ENCODE data around the gene SLC39A9.

The SLC39A9 gene

DNA sequence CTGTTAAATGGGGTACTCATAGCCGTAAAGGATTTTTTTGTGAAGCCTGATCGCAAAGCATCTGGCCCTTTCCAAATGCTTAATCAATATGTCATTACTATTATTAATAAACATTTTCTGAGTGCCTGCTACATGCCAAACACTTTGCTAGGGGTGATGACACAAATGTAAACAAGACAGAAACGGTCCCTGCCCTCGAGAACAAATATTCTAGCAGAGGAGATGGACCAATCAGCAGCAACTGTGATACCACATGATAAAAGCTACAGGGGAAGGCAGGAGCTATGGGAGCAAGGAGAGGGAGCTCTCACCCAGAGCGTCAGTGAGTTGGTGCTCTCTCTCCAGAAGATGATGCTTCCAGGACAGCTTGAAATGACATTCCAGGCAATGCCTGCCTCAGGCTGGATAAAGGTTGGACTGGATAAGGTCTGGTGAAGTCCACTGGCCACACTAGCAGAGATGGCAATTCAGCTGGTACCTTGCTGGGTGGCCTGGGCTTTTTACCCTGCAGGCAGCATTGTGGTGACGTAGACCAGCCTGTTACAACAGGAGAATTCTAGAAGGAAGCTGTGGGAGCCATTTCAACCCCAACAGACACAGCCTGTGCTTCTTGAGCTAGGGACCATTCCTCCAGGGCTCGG, 41.5 kb upstream of the SLC39A9 start:
- H3K4me3 ChIP-seq (ENCODE audit: low read depth in 1 of 2, low read length in 2 of 2) = no peak overlapping the region
- peaks cover 15 to 19% of the 10 kb centered on the region in 2 donors for H3K4me1 ChIP-seq (ENCODE audit: control insufficient read depth in 1 of 2, insufficient read depth in 2 of 2, low read length in 2 of 2)
- no peak overlapping the region for H3K9ac ChIP-seq (ENCODE audit: low read depth in 1 of 2, low read length in 2 of 2)
- no peaks in the 10 kb centered on the region for H3K27me3 ChIP-seq (ENCODE audit: control insufficient read depth in 1 of 2, insufficient read depth in 2 of 2, low read length in 2 of 2)
- no peaks in the 10 kb centered on the region for H3K9me3 ChIP-seq (ENCODE audit: control insufficient read depth in 1 of 2, low read length in 2 of 2)
- no peak overlapping the region for H3K27ac ChIP-seq (ENCODE audit: low read depth, low read length)
- no peaks in the 10 kb centered on the region for H3K36me3 ChIP-seq (ENCODE audit: control insufficient read depth in 1 of 2, insufficient read depth in 2 of 2, low read length in 2 of 2)

DNA sequence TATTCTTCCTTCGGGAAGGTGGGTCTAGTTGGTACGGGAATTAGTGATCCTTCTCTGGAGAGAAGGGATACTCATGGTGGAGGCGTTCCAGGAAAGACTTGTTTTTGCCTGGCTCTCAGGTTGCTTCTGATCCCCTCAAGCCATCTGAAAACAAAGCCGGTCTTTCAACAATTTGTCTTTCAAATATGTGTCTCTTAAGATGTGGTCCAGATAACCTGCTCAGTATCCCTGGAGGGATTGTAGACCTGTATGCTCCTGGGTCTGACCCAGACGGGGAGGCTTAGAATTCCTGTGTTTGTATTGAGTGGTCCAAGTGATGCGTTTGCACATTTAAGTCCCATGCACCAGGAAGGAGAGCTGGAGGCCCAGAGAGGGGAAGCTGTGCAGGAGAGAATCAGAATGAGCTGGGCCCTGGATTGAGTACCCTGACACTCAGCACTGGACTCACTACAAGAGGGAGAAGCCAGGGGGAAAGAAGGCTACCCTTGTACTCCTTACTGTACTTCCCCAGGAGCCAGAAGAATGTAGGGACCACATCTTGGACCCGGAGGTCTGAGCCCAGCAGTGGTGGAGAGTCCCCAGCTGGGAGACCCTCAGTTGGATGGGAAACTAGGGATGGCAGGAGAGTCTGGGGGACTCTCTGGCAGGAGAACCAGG, 40.8 kb upstream of the SLC39A9 start:
- Histone ChIP-seq H3K4me1 (ENCODE audit: control insufficient read depth in 1 of 2, insufficient read depth in 2 of 2, low read length in 2 of 2) (peaks cover 15 to 19% of the 10 kb centered on the region in 2 donors), H3K9ac (ENCODE audit: low read depth in 1 of 2, low read length in 2 of 2) (no peak overlapping the region), H3K9me3 (ENCODE audit: control insufficient read depth in 1 of 2, low read length in 2 of 2) (no peaks in the 10 kb centered on the region), H3K4me3 (ENCODE audit: low read depth in 1 of 2, low read length in 2 of 2) (no peak overlapping the region), H3K27me3 (ENCODE audit: control insufficient read depth in 1 of 2, insufficient read depth in 2 of 2, low read length in 2 of 2) (no peaks in the 10 kb centered on the region), H3K27ac (ENCODE audit: low read depth, low read length) (no peak overlapping the region), H3K36me3 (ENCODE audit: control insufficient read depth in 1 of 2, insufficient read depth in 2 of 2, low read length in 2 of 2) (no peaks in the 10 kb centered on the region)

GRCh38 chr14:69358233-69358963, 40.1 kb upstream of the SLC39A9 start:
- no peaks in the 10 kb centered on the region for H3K27me3 ChIP-seq (ENCODE audit: control insufficient read depth in 1 of 2, insufficient read depth in 2 of 2, low read length in 2 of 2)
- H3K9me3 ChIP-seq (ENCODE audit: control insufficient read depth in 1 of 2, low read length in 2 of 2) = no peaks in the 10 kb centered on the region
- H3K4me3 ChIP-seq (ENCODE audit: low read depth in 1 of 2, low read length in 2 of 2) = no peak overlapping the region
- no peak overlapping the region for H3K27ac ChIP-seq (ENCODE audit: low read depth, low read length)
- H3K36me3 ChIP-seq (ENCODE audit: control insufficient read depth in 1 of 2, insufficient read depth in 2 of 2, low read length in 2 of 2) = no peaks in the 10 kb centered on the region
- H3K9ac ChIP-seq (ENCODE audit: low read depth in 1 of 2, low read length in 2 of 2) = no peak overlapping the region
- peaks cover 15 to 19% of the 10 kb centered on the region in 2 donors for H3K4me1 ChIP-seq (ENCODE audit: control insufficient read depth in 1 of 2, insufficient read depth in 2 of 2, low read length in 2 of 2)

- H3K4me3 ChIP-seq (ENCODE audit: low read depth in 1 of 2, low read length in 2 of 2) = no peak overlapping the region
- no peaks in the 10 kb centered on the region for H3K27me3 ChIP-seq (ENCODE audit: control insufficient read depth in 1 of 2, insufficient read depth in 2 of 2, low read length in 2 of 2)
- H3K4me1 ChIP-seq (ENCODE audit: control insufficient read depth in 1 of 2, insufficient read depth in 2 of 2, low read length in 2 of 2) = peaks cover 11 to 15% of the 10 kb centered on the region in 2 donors
- H3K9ac ChIP-seq (ENCODE audit: low read depth in 1 of 2, low read length in 2 of 2) = no peak overlapping the region
- no peak overlapping the region for H3K27ac ChIP-seq (ENCODE audit: low read depth, low read length)
- H3K9me3 ChIP-seq (ENCODE audit: control insufficient read depth in 1 of 2, low read length in 2 of 2) = no peaks in the 10 kb centered on the region
- no peaks in the 10 kb centered on the region for H3K36me3 ChIP-seq (ENCODE audit: control insufficient read depth in 1 of 2, insufficient read depth in 2 of 2, low read length in 2 of 2)
Observed at GRCh38 chr14:69358966-69359365, 39.5 kb upstream of the SLC39A9 start.

DNA sequence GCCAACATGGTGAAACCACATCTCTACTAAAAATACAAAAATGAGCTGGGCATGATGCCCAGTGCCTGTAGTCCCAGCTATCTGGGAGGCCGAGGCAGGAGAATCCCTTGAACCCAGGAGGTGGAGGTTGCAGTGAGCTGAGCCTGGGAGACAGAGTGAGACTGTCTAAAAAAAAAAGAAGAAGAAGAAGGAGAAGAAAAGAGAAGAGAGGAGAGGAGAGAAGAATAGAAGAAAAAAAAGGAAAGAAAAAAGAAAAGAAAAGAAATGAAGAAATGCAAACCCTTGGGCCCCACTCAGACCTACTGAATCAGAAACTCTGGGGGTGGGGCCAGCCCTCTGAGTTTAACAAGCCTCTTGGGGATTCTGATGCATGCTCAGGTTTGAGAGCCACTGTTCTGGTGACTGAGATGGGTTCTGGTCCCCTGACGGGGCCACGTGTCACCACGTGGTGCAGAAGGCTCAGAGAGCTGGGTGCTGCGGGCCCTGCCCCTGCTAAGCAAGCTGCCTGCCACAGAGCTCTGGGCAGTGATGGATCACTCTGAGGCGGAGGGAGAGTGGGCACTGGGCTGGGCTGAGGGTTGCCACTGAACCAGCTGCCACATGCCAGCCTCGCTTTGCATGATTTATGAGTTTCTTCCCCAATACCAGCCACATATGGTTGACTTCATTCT, 37.9 kb upstream of the SLC39A9 start:
- Histone ChIP-seq H3K27ac (ENCODE audit: low read depth, low read length) (no peak overlapping the region), H3K4me1 (ENCODE audit: control insufficient read depth in 1 of 2, insufficient read depth in 2 of 2, low read length in 2 of 2) (no peaks in the 10 kb centered on the region), H3K9me3 (ENCODE audit: control insufficient read depth in 1 of 2, low read length in 2 of 2) (no peaks in the 10 kb centered on the region), H3K36me3 (ENCODE audit: control insufficient read depth in 1 of 2, insufficient read depth in 2 of 2, low read length in 2 of 2) (no peaks in the 10 kb centered on the region), H3K9ac (ENCODE audit: low read depth in 1 of 2, low read length in 2 of 2) (no peak overlapping the region), H3K4me3 (ENCODE audit: low read depth in 1 of 2, low read length in 2 of 2) (no peak overlapping the region), H3K27me3 (ENCODE audit: control insufficient read depth in 1 of 2, insufficient read depth in 2 of 2, low read length in 2 of 2) (no peaks in the 10 kb centered on the region)

- H3K4me3 ChIP-seq (ENCODE audit: low read depth in 1 of 2, low read length in 2 of 2) = no peak overlapping the region
- H3K27ac ChIP-seq (ENCODE audit: low read depth, low read length) = no peak overlapping the region
- H3K27me3 ChIP-seq (ENCODE audit: control insufficient read depth in 1 of 2, insufficient read depth in 2 of 2, low read length in 2 of 2) = no peaks in the 10 kb centered on the region
- no peaks in the 10 kb centered on the region for H3K9me3 ChIP-seq (ENCODE audit: control insufficient read depth in 1 of 2, low read length in 2 of 2)
- no peaks in the 10 kb centered on the region for H3K36me3 ChIP-seq (ENCODE audit: control insufficient read depth in 1 of 2, insufficient read depth in 2 of 2, low read length in 2 of 2)
- peaks cover 4 to 7% of the 10 kb centered on the region in 2 donors for H3K4me1 ChIP-seq (ENCODE audit: control insufficient read depth in 1 of 2, insufficient read depth in 2 of 2, low read length in 2 of 2)
- no peak overlapping the region for H3K9ac ChIP-seq (ENCODE audit: low read depth in 1 of 2, low read length in 2 of 2)
Observed at GRCh38 chr14:69363055-69363454, 35.4 kb upstream of the SLC39A9 start.

- Histone ChIP-seq H3K4me1 (ENCODE audit: control insufficient read depth in 1 of 2, insufficient read depth in 2 of 2, low read length in 2 of 2) (peaks cover 4 to 7% of the 10 kb centered on the region in 2 donors), H3K9ac (ENCODE audit: low read depth in 1 of 2, low read length in 2 of 2) (no peak overlapping the region), H3K4me3 (ENCODE audit: low read depth in 1 of 2, low read length in 2 of 2) (no peak overlapping the region), H3K27ac (ENCODE audit: low read depth, low read length) (no peak overlapping the region), H3K27me3 (ENCODE audit: control insufficient read depth in 1 of 2, insufficient read depth in 2 of 2, low read length in 2 of 2) (no peaks in the 10 kb centered on the region), H3K9me3 (ENCODE audit: control insufficient read depth in 1 of 2, low read length in 2 of 2) (no peaks in the 10 kb centered on the region), H3K36me3 (ENCODE audit: control insufficient read depth in 1 of 2, insufficient read depth in 2 of 2, low read length in 2 of 2) (no peaks in the 10 kb centered on the region)
Observed at GRCh38 chr14:69363964-69364363, 34.5 kb upstream of the SLC39A9 start.

- Histone ChIP-seq H3K9me3 (ENCODE audit: control insufficient read depth in 1 of 2, low read length in 2 of 2) (no peaks in the 10 kb centered on the region), H3K36me3 (ENCODE audit: control insufficient read depth in 1 of 2, insufficient read depth in 2 of 2, low read length in 2 of 2) (no peaks in the 10 kb centered on the region), H3K27ac (ENCODE audit: low read depth, low read length) (no peak overlapping the region), H3K9ac (ENCODE audit: low read depth in 1 of 2, low read length in 2 of 2) (no peak overlapping the region), H3K4me3 (ENCODE audit: low read depth in 1 of 2, low read length in 2 of 2) (no peak overlapping the region), H3K27me3 (ENCODE audit: control insufficient read depth in 1 of 2, insufficient read depth in 2 of 2, low read length in 2 of 2) (no peaks in the 10 kb centered on the region), H3K4me1 (ENCODE audit: control insufficient read depth in 1 of 2, insufficient read depth in 2 of 2, low read length in 2 of 2) (peaks cover 4 to 7% of the 10 kb centered on the region in 2 donors)
Observed at GRCh38 chr14:69364378-69364777, 34.1 kb upstream of the SLC39A9 start.

DNA sequence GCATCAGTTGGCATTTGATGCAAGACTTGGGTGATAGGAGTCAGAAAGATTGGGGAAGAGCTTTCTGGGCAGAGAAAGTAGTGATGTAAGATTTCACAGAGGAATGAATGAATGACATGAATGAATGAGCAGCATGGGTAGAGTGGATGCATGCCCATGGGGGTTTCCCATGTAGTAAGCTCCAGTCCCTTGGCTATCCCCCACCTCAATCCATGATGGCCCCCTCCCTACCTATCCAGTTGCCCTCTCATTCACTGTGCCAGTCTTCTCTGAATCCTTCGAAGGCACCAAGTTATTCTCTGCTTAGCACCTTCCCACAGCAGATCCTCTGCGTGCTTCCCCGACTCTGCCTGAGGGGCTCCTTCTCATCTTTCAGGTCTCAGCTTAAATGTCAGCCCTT, 32.4 kb upstream of the SLC39A9 start:
- H3K9ac ChIP-seq (ENCODE audit: low read depth in 1 of 2, low read length in 2 of 2) = no peak overlapping the region
- H3K4me3 ChIP-seq (ENCODE audit: low read depth in 1 of 2, low read length in 2 of 2) = no peak overlapping the region
- no peak overlapping the region for H3K27ac ChIP-seq (ENCODE audit: low read depth, low read length)
- H3K36me3 ChIP-seq (ENCODE audit: control insufficient read depth in 1 of 2, insufficient read depth in 2 of 2, low read length in 2 of 2) = no peaks in the 10 kb centered on the region
- peaks cover 4 to 7% of the 10 kb centered on the region in 2 donors for H3K4me1 ChIP-seq (ENCODE audit: control insufficient read depth in 1 of 2, insufficient read depth in 2 of 2, low read length in 2 of 2)
- H3K9me3 ChIP-seq (ENCODE audit: control insufficient read depth in 1 of 2, low read length in 2 of 2) = no peaks in the 10 kb centered on the region
- H3K27me3 ChIP-seq (ENCODE audit: control insufficient read depth in 1 of 2, insufficient read depth in 2 of 2, low read length in 2 of 2) = no peaks in the 10 kb centered on the region

- Histone ChIP-seq H3K4me1 (ENCODE audit: control insufficient read depth in 1 of 2, insufficient read depth in 2 of 2, low read length in 2 of 2) (peaks cover 4 to 7% of the 10 kb centered on the region in 2 donors), H3K9me3 (ENCODE audit: control insufficient read depth in 1 of 2, low read length in 2 of 2) (no peaks in the 10 kb centered on the region), H3K27me3 (ENCODE audit: control insufficient read depth in 1 of 2, insufficient read depth in 2 of 2, low read length in 2 of 2) (no peaks in the 10 kb centered on the region), H3K9ac (ENCODE audit: low read depth in 1 of 2, low read length in 2 of 2) (no peak overlapping the region), H3K4me3 (ENCODE audit: low read depth in 1 of 2, low read length in 2 of 2) (no peak overlapping the region), H3K36me3 (ENCODE audit: control insufficient read depth in 1 of 2, insufficient read depth in 2 of 2, low read length in 2 of 2) (no peaks in the 10 kb centered on the region), H3K27ac (ENCODE audit: low read depth, low read length) (no peak overlapping the region)
Observed at GRCh38 chr14:69366761-69367160, 31.7 kb upstream of the SLC39A9 start.
